ENCODE measurements around the gene TMEM186.

TMEM186 gene

GRCh38 chr16:8782673-8783072 is 14.8 kb downstream of the TMEM186 start:
- TF ChIP-seq SPI1 (IDR thresholded peaks at IDR 0.05; ENCODE audit: borderline replicate concordance, low read depth) (no peak), GABPA (IDR thresholded peaks at IDR 0.05; ENCODE audit: low read depth) (no peak), POLR2AphosphoS5 (IDR thresholded peaks at IDR 0.05; ENCODE audit: low read depth) (no peak), CTCF (IDR thresholded peaks at IDR 0.05; ENCODE audit: insufficient read depth, low read length) (no peak), REST (IDR thresholded peaks at IDR 0.05; ENCODE audit: insufficient replicate concordance, low read depth) (no peak)
- DNase-seq (ENCODE audit: low read depth in 1 of 2, low spot score in 1 of 2) = no peak
- Histone ChIP-seq H3K27ac (replicated peaks) (no peak overlapping the region), H3K27me3 (ENCODE audit: insufficient read depth, poor library complexity, severe bottlenecking) (no peaks in the 10 kb centered on the region), H3K4me3 (replicated peaks; ENCODE audit: insufficient read depth, low read length) (no peak overlapping the region)

GRCh38 chr16:8781797-8782196 is 15.6 kb downstream of the TMEM186 start:
- no peak overlapping the region for H3K4me3 ChIP-seq (replicated peaks; ENCODE audit: insufficient read depth, low read length)
- no peak for DNase-seq (ENCODE audit: low read depth in 1 of 2, low spot score in 1 of 2)
- TF ChIP-seq CTCF (IDR thresholded peaks at IDR 0.05; ENCODE audit: insufficient read depth, low read length) (no peak), SPI1 (IDR thresholded peaks at IDR 0.05; ENCODE audit: borderline replicate concordance, low read depth) (no peak), REST (IDR thresholded peaks at IDR 0.05; ENCODE audit: insufficient replicate concordance, low read depth) (no peak), POLR2AphosphoS5 (IDR thresholded peaks at IDR 0.05; ENCODE audit: low read depth) (no peak)

GRCh38 chr16:8777217-8777616 is 20.2 kb downstream of the TMEM186 start:
- H3K27me3 ChIP-seq (ENCODE audit: insufficient read depth, poor library complexity, severe bottlenecking) = no peaks in the 10 kb centered on the region
- no peak overlapping the region for H3K27ac ChIP-seq (replicated peaks)
- no peak overlapping the region for H3K4me3 ChIP-seq (replicated peaks; ENCODE audit: insufficient read depth, low read length)
- DNase-seq (ENCODE audit: low read depth in 1 of 2, low spot score in 1 of 2) = no peak
- TF ChIP-seq GABPA (IDR thresholded peaks at IDR 0.05; ENCODE audit: low read depth) = no peak

More at GRCh38 chr16:8781797-8782196, 15.6 kb downstream of the TMEM186 start:
- H3K27me3 ChIP-seq (ENCODE audit: insufficient read depth, poor library complexity, severe bottlenecking) = no peaks in the 10 kb centered on the region
- no peak overlapping the region for H3K27ac ChIP-seq (replicated peaks)

- TF ChIP-seq SPI1 (IDR thresholded peaks at IDR 0.05; ENCODE audit: borderline replicate concordance, low read depth) = no peak
- TF ChIP-seq GABPA (IDR thresholded peaks at IDR 0.05; ENCODE audit: low read depth) = no peak
- TF ChIP-seq CTCF (IDR thresholded peaks at IDR 0.05; ENCODE audit: insufficient read depth, low read length) = no peak
- no peak for TF ChIP-seq POLR2AphosphoS5 (IDR thresholded peaks at IDR 0.05; ENCODE audit: low read depth)
- TF ChIP-seq REST (IDR thresholded peaks at IDR 0.05; ENCODE audit: insufficient replicate concordance, low read depth) = no peak
- DNase-seq (ENCODE audit: low read depth in 1 of 2, low spot score in 1 of 2) = no peak
- Histone ChIP-seq H3K4me3 (replicated peaks; ENCODE audit: insufficient read depth, low read length) (no peak overlapping the region), H3K27me3 (ENCODE audit: insufficient read depth, poor library complexity, severe bottlenecking) (no peaks in the 10 kb centered on the region), H3K27ac (replicated peaks) (no peak overlapping the region)
These were observed 21.3 kb downstream of the TMEM186 start for GRCh38 chr16:8776129-8776584.

Data from HL-60 (cell line).